GM19467 (cell line): ENCODE results near the gene ZNF319.
A peak's percentile ranks its signal among the peaks of the same experiment; 100 is the strongest.

Source experiments
- ATAC-seq: cut with Tn5 transposase; IDR thresholded peaks from one replicate; pipeline ENCODE4 v1.9.1; 2021; ENCODE audit warnings: mild to moderate bottlenecking, moderate library complexity; ENCODE audit not compliant: unreplicated experiment

ZNF319 gene

DNA sequence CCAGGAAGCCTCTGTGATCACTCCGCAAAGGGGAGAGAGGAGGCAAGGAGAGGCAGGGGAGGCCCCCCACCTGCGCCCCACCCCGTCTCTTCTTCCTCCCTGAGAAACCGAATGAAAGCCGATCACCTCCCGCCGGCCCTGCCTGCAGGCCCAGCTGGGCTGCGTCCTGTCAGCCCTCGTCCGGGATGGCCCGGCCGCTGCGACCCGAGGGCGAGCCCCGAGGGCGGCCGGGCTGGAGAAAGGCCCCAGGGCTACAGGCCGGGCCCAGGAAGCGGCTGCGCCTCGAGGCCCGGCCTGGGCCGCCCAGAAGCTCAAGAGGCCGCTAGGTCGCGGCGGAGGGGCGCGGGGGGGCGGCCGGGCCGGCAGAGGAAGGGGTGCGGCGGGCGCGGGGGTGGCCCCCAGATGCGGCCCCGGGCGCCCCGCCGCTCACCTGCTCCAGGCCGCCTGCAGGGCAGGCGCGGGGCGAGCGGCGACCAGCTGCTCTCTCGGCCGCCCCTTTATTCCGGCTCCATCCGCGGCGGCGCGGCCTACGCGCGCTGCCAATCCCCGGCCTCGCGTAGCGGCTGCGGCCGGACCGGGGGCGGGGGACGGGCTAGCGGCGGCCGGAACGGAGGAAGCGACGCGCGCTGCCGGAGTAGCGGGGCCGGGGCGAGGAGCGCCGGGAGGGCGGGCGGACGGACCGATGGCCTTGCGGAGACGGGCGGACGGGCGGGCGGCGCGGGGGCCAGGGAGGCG, at the start of gene ZNF319:
TSS of gene ZNF319 (minus strand) at position 702 of the 735 bp plus-strand sequence. CDS start 2,407 bp downstream, outside the sequence.
- ATAC-seq, result peak; percentile 20

DNA sequence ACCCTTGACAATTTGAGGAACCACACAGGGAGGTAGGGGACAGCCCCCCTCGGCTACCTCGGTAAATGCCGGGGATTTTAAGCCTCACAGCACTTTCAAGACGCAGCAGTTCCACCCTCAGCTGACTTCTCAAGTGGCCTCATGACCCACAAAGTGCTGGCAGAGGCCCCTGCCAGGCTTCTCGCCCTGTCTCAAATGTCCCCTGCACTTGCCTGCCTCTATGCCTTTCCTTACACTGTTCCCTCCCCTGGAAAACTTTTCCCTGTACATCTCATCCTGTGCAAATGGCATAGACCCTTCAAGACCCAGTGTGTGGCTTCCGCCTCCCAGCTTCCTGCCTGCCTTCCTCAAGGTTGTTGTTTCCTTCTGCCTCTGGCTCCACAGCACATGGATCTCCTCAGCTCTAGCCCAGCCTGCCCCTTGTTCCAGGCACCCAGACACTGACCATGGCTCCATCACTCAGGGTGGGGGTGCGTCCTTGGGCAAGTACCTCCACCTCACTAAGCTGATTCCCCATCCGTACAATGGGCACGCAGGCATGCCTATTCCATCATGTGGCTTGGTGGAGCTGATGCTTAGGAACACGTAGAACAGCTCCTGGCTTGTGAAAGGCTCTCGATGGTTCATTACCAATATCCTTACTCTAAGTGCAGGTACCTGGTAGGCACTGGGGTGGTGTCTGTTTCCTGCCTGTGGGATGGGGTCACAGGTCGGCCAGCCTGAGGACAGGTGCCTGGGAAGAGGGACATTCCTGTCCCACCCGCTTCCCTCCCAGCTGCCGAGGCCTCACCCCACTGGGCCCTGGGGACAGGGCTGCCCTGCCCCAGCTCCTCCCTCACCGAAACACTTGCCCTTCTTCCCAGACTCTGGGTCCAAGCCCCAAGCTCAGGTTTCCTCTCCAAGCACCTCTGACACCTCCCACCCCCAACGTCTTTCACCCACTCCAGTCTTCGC, 49.0 kb upstream of the ZNF319 start:
- ATAC-seq, result no peak

DNA sequence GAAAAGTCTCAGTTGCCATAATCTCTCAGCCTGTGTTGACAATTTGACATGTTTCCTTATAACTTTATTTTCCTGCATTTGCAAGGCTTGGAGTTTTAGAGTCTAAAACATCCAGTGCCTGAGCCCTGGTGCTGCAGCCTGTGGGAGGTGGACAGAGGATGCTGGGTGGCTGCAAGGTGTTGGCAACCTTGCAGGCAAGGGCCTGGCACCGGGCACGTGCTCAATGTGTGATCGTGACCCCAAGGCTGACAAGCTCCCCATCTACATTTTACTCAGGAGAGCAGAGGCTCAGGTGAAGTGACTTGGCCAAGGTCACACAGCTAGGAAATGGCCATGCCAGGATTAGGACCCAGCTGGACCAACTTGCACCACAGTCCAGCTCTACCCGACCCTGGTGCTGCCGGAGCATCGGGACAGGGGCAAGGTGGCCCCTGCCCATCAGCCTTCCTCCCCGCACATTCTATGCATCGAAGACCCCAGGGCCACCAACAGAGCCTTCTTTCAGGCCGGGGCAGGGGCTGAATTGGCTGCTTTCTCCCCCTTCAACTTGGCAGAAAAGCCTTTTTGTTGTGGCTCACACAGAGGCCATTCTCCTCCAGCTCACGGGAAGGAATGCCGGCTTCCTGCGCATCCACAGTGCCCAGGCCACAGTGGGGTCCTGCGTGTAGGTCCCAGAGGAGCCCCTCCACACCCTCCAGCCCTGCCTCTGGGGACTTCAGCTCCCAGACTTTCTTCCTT, 48.2 kb upstream of the ZNF319 start:
- ATAC-seq, result no peak

DNA sequence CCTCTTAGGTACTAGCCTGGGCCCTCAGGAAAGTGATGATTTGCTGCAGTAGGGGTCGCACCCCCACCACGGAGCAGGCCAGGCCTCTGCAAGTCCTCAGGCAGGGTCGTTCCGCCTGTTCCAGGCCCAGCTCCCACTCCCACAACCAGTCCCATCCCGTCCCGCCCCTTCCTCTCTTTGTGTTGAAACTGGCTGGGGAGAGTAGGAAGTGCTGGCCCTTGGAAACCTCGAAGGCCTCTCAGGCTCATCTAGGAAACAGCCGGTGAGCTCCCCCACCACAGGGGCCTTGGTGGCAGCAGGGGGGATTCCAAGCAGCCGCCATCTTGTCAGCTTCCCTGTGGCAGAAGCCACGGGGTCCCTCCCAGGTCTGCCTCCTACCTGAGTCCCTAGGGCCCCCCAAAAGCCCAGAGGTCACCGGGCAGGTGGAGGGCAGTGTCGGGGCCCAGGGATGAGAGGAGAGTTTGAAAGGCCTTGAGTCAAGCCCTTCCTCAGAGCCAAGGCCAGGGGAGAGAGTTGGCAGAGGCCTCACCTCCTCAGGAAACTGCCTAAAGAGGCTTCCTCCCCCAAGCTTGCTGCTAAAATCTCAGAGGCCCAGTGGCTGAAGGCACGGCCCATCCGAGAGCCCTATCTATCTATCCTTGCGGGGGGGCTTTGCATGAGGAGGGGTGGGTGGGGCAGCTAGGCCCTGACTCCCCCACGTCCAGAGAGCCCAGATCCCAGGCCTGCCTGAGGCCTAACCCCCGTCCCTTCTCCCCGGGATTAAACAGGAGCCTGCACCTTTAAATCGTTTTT, 47.3 kb upstream of the ZNF319 start:
- ATAC-seq, result no peak

DNA sequence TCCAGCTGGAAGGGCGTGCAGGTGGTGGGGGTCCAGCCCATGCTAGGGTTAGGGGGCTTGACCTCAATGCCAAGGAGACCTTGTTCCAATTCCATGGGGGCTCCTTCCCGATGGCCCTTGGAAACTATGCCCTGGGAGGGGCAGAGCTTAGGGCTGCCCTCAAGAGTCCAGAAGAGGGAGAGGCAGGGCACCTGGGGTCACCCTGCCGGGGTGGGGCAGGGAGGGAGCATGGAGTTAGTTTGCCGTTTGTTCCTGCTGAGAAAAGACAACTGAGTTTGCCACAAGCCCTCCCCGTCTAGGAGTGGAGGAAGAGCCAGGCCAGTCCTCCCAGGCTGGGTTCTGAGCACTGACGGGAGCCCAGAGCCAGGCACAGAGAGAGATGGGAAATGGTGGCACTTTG, 46.5 kb upstream of the ZNF319 start:
- no peak for ATAC-seq

DNA sequence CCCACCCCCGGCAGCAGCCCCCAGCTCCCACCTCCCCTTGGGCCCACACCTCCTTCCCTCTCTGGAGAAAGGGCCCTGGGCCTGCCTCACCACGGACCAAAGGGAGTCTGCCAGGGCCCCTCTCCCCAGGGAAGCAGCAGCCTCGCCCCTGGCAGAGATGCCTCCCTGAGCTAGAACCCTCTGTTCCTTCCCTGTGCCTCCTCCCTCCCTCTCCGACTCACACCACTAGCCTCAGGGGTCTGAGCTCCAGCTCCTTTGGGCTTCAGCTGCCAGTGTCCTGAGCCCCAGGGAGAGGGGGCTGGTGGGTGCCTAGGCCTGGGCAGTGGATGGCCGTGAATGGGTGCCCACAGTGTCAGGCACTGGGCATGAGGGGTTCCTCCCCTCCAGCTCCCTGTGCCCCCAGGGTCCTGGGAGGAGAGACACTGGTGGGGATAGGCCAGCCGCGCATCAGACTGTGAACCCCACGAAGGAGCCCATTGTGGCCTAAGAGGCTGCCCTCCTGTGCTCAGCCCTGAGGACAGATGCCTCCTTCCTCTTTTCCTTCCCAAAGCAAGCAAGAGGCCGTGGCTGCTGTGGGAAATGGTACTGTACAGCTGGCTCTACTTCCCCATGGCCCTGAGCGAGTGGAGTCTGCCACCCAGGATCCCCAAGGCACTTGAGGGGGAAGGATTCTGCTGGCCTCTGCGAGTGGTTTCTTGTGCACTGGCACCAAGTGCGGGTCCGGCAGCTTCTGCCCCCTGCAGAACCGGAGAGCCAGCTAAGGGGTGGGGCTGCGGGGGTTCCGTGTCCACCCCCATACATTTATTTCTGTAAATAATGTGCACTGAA, 45.8 kb upstream of the ZNF319 start:
- ATAC-seq, result no peak

DNA sequence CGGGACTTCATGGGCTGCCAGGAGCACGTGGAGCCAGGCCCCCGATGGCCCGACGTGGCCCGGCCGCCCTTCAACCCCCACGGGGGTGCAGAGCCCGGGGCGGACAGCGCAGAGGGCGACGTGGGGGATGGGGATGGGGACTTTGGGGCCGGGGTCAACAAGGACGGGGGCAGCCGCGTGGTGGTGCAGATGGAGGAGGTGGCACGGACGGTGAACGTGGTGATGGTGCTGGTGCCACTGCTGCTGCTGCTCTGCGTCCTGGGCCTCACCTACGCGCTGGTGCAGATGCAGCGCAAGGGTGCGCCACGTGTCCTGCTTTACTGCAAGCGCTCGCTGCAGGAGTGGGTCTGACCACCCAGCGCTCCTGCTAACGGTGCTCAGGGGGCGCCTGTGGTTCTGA, 44.6 kb upstream of the ZNF319 start:
- ATAC-seq, result no peak

DNA sequence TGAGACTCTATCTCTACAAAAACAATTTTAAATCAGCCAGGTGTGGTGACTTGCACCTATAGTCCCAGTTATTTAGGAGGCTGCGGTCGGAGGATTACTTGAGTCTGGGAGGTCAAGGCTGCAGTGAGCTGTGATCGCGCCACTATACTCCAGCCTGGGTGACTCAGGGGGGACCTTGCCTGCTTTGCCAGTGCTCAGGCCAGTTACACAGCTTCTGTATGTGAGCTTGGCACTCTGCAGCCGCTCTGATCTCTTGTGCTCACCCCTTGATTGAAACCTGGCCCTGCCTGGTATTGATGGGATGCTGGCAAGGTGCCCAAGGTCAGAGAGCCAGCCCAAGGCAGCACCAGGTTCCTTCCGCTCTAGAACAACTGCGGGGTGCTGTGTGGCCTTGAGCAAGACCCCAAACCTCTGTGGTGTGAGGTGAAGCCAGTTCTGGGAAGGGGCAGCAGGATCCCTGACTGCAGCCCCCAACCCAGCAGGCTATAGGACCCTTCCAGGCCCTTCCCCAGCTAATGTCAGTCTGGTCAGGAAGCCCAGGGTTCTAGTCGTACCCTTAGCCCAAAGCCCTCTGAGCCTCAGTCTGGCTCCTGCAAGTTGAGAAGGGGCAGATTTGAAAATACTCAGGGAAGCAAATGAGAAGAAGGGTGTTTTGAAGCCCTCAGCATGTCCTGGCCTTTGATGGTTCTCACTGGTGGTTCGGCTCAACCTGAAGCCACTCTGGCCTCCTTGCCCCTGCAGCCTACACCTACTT, 44.0 kb upstream of the ZNF319 start:
- ATAC-seq, result no peak

DNA sequence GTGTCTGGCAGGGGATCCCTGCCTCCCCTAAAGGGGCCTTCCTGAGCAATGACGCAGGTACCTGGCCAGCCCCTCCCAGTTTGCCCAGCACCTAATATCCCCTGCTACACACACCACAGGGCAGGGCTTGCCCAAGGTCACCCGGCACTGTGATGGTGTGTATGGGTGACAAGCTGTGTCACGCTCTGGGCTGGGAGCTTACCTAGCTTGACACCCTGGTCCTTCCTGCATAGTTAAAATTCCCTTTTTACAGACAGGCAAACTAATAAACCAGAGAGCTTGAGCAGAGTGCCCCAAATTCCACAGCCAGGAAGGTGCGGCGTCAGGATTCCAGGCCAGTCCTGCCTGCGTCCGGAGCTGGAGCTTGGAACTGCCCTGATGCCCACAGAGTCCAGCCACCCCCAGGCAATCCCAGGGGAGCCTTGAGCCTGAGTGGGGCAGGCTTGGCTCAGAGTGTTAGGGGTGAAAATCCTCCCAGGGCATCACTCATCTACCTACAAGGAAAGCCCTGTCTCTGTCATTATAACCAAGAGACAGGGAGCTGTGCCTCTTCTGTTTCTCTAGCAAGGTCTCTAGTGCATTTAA, 43.2 kb upstream of the ZNF319 start:
- ATAC-seq, result no peak

DNA sequence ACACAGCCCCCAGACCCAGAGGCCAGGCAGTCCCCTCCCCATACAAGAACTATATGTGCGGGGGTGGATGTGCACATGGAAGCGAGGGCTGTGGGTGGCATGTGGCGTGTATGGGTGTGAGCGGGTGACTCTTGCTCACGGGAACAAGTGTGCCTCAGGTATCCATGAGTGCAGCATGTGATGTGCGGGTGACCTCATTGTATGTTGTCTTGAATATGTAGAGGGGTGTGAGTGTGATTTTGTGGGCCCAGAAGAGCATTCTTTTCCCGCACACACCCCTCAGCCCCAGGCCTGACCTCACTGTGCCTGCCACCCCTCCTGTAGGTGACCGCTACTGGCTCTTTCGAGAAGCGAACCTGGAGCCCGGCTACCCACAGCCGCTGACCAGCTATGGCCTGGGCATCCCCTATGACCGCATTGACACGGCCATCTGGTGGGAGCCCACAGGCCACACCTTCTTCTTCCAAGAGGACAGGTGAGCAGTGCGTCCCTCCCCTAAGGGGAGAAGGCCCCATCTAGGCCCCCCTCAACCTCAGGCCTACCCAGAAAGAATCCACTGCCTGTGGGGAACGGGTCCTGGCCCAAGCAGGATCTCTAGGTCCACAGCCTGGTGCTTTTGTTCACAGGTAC, 42.5 kb upstream of the ZNF319 start:
- ATAC-seq, result no peak

DNA sequence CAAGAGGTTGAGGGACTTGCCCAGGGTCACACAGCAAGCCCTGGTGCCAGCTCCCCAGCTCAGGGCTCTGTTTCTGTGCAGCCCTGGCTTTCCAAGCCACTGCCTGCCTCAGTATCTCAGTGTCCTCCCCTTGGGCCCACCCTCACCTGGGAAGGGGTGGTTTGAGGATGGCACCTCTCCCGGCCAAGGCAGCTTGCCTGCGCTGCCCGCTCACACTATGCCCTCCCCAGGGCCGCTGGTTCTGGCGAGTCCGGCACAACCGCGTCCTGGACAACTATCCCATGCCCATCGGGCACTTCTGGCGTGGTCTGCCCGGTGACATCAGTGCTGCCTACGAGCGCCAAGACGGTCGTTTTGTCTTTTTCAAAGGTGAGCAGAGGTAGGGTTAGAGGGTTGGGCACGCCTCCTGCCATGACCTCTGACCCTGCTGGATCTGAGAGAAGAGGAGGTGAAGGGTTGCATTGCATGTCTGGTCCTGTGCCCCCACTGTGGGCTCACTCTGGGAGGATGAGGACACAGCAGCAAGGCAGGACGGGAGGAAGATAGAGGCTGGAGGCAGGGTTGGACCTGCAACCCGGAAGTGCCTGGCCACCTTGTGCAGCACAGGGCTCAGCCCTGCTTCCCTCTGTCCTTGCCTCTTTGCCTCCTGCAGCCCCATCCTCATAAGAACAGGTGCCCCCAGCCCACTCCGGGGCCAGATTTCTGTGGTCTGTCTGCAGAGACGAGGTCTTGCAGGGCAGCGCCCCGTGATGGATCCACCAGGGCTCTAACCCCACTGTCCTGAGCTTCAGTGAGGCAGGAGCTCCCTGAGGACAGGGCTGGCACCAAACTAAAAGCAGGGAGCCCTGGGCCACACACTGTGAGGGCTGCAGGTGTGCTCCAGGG, 41.8 kb upstream of the ZNF319 start:
- no peak for ATAC-seq

DNA sequence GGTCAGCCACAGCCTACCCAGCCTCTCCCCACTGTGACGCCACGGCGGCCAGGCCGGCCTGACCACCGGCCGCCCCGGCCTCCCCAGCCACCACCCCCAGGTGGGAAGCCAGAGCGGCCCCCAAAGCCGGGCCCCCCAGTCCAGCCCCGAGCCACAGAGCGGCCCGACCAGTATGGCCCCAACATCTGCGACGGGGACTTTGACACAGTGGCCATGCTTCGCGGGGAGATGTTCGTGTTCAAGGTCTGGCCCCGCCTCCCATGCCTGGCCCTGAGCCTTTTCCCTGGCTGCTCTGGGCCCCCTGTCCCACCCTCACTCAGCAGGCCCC, 41.1 kb upstream of the ZNF319 start:
- ATAC-seq, result no peak

DNA sequence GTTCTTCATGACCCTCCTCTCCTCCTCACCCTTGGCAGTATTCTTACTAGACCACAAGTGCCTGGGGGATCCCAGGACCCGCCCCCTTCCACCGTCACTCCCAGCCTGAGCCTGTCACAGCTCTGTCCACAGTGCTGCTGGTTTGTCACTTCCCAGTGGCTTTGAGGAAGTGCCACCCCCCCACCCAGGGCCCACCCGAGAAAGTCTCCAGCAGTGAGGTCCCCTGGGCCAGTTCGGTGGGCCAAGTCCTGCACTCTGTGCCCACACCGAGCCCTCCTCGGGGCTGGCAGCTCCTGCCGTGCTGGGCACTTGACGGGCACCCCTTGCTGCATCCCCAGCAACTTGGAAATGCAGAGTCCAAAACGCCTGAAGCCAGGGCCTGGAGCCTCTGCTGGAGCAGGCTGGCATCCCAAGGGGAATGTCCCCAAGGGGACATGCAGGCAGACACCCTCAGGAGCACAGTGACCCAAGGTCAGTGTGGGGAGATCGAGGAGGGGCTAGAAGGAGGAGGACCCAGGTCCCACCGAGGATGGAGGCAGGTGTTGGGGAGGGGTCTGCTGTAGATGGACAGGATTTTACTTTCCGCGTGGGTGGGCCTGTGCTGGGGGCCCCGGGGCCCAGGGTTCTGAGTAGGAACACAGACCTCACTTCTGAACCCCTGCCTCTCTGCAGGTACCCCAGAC, 40.6 kb upstream of the ZNF319 start:
- ATAC-seq, result no peak

DNA sequence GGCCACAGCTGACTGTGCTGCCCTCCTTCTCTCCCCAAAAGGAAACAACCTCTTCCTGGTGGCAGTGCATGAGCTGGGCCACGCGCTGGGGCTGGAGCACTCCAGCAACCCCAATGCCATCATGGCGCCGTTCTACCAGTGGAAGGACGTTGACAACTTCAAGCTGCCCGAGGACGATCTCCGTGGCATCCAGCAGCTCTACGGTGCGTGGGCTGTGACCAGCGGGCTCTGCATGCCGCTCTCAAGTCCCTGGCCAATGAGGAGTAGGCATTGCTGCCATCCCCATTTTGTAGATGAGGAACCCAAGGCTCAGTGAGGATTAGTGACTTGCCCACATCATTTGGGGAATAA, 40.0 kb upstream of the ZNF319 start:
- no peak for ATAC-seq

DNA sequence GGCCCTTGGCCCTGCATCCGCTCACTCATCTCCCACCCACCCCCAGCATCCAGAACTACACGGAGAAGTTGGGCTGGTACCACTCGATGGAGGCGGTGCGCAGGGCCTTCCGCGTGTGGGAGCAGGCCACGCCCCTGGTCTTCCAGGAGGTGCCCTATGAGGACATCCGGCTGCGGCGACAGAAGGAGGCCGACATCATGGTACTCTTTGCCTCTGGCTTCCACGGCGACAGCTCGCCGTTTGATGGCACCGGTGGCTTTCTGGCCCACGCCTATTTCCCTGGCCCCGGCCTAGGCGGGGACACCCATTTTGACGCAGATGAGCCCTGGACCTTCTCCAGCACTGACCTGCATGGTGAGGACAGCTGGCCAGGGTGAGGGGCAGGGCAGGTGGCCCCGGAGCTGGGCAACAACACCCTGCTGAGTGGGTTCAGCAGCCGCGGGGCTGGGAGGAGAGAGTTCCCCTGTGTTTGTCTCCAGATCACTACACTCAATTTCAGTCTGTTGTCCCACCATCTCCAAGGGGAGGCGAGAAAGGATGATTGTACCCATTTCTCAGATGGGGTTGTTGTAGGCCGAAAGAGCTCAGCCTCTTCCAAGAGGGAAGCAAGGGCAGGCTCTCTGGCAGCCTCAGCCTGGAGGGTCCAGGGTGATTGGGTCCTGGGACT, 39.5 kb upstream of the ZNF319 start:
- no peak for ATAC-seq

DNA sequence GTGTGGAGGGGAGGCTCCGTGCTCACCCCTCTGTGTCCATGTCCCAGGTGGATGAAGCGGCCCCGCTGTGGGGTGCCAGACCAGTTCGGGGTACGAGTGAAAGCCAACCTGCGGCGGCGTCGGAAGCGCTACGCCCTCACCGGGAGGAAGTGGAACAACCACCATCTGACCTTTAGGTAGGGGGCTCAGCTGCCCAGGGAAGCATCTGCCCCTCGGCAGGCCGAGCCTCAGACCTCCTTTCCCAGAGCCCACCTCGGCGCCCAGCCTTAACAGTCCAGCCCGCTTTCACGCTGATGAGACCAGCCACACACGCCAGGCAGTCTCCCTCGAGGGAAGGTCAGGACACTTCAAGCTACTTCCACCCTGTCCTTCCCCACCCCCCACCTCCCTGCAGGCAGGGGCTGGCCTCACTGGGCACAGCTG, 37.8 kb upstream of the ZNF319 start:
- ATAC-seq, result no peak
